K562 (cell line): ENCODE measurements around the gene CLSTN2. TPM values are rescaled to one million over a fixed set of nuclear protein-coding genes. Genes with fewer than 3 reads are reported as not detected.

Experiments
- ATAC-seq: fragments of 200-7000 bp; cut with Tn5 transposase; 3 replicates; pipeline ENCODE4 v1.9.1; 2020; ENCODE audit warnings: moderate library complexity
- BruUV-seq: library from RNA; stranded (reverse); fragments of 400-500 nt; replicated peaks from 2 replicates; lab custom pipeline; 2021; lab: Mats Ljungman, UMichigan
- CTCF ChIA-PET: fragments of 300-600 bp; formaldehyde crosslinking; extraction: SDS; loops from one replicate; lab custom pipeline; 2021; ENCODE audit warnings: low intra/inter-chr PET ratio; lab: Yijun Ruan, JAX
- POLR2A ChIA-PET: fragments of 300-600, 350-650 bp; sonication (Branson Sonifier 250); formaldehyde crosslinking; extraction: SDS; loops from one replicate; lab custom pipeline; 2021; ENCODE audit warnings: antibody characterized with exemption, inconsistent platforms; lab: Yijun Ruan, JAX
- DNase-seq, 4 experiments: peaks; one replicate each; pipeline versions ENCODE4 v3.0.0 to v3.0.0-alpha.2; 2011 to 2018; ENCODE audit warnings: low spot score in 3 of 4, mixed read lengths in 3 of 4; ENCODE audit errors: extremely low read depth in 1 of 4
- FAIRE-seq: peaks from 2 replicates; lab custom pipeline; 2011; peaks lifted over from hg19 to GRCh38; lab: Jason Lieb, UNC
- H2AFZ ChIP-seq: 2 replicates; pipeline ENCODE4 v1.6.0; 2011; ENCODE audit warnings: low read depth, low read length, control low read depth, inconsistent platforms
- H3K27ac ChIP-seq: fragments of 200-600 bp; 3 replicates; pipeline ENCODE4 v1.8.0; 2011; ENCODE audit warnings: low read depth, mild to moderate bottlenecking, control low read depth, inconsistent platforms, low read length, moderate library complexity, mixed read lengths; ENCODE audit errors: extremely low read depth
- H3K27me3 ChIP-seq, 2 experiments: fragments of 300-600 bp in 1 of 2; 2 replicates in 1 of 2; 3 replicates in 1 of 2; pipeline versions ENCODE4 v1.6.0 to v1.8.0; 2011; ENCODE audit warnings: inconsistent platforms in 2 of 2, low read length in 2 of 2, mild to moderate bottlenecking in 1 of 2, mixed read lengths in 1 of 2, moderate library complexity in 1 of 2; ENCODE audit not compliant: control insufficient read depth in 2 of 2, insufficient read depth in 2 of 2
- H3K36me3 ChIP-seq: fragments of 300-600 bp; 3 replicates; pipeline ENCODE4 v1.8.0; 2011; ENCODE audit warnings: mild to moderate bottlenecking, low read length, inconsistent platforms; ENCODE audit not compliant: control insufficient read depth, insufficient read depth
- H3K4me1 ChIP-seq, 2 experiments: fragments of 200-600 bp in 1 of 2; replicated peaks in 1 of 2; 2 replicates in 1 of 2; 3 replicates in 1 of 2; pipeline versions ENCODE4 v1.5.1 to v1.8.0; 2011; ENCODE audit warnings: inconsistent platforms in 2 of 2, low read length in 2 of 2, mild to moderate bottlenecking in 1 of 2, mixed read lengths in 1 of 2, moderate library complexity in 1 of 2; ENCODE audit not compliant: control insufficient read depth in 2 of 2, insufficient read depth in 2 of 2
- H3K4me2 ChIP-seq: 2 replicates; pipeline ENCODE4 v1.6.1; 2011; ENCODE audit warnings: low read length, control low read depth, inconsistent platforms, mixed read lengths; ENCODE audit not compliant: insufficient read depth
- H3K4me3 ChIP-seq: fragments of 200-600 bp; sonication (generic), shearing (Covaris generic); 2 replicates; pipeline ENCODE4 v1.5.1; 2016; ENCODE audit warnings: control low read depth, inconsistent platforms
- H3K79me2 ChIP-seq: fragments of 200-600 bp; 3 replicates; pipeline ENCODE4 v1.8.0; 2011; ENCODE audit warnings: low read length, inconsistent platforms; ENCODE audit not compliant: control insufficient read depth, insufficient read depth
- H3K9ac ChIP-seq, 2 experiments: 2 replicates each; pipeline versions ENCODE4 v1.6.0 to v1.6.1; 2011; ENCODE audit warnings: low read depth in 2 of 2, low read length in 2 of 2, control low read depth in 1 of 2, inconsistent platforms in 1 of 2, mild to moderate bottlenecking in 1 of 2, mixed read lengths in 1 of 2; ENCODE audit not compliant: insufficient read depth in 1 of 2
- H3K9me1 ChIP-seq: one replicate; pipeline ENCODE4 v1.6.0; 2011; ENCODE audit warnings: inconsistent platforms, mild to moderate bottlenecking, low read length, moderate library complexity; ENCODE audit not compliant: control insufficient read depth, insufficient read depth
- H3K9me3 ChIP-seq: replicated peaks from 2 replicates; pipeline ENCODE4 v1.5.1; 2011; ENCODE audit warnings: low read depth, low read length, inconsistent platforms; ENCODE audit not compliant: control insufficient read depth, insufficient read depth
- H4K20me1 ChIP-seq: replicated peaks from 2 replicates; pipeline ENCODE4 v1.6.1; 2011; ENCODE audit warnings: low read length, inconsistent platforms, mixed read lengths; ENCODE audit not compliant: control insufficient read depth, insufficient read depth
- CBX3 ChIP-seq, 2 experiments: IDR thresholded peaks; 1 replicate in 1 of 2; 2 replicates in 1 of 2; pipeline ENCODE4 v1.6.1; 2012; ENCODE audit warnings: inconsistent platforms in 2 of 2, low read length in 2 of 2, borderline replicate concordance in 1 of 2, control low read depth in 1 of 2
- PCBP1 ChIP-seq: fragments of 200-400 bp; formaldehyde crosslinking; IDR thresholded peaks from 2 replicates; pipeline ENCODE4 v1.6.1; 2018; ENCODE audit warnings: mild to moderate bottlenecking, low read depth, low read length; ENCODE audit not compliant: poor library complexity, severe bottlenecking
- ZFPM2 ChIP-seq: fragments of 250-450 bp; sonication (Bioruptor Pico); IDR thresholded peaks from 2 replicates; pipeline ENCODE4 v1.5.1; 2022; ENCODE audit warnings: mild to moderate bottlenecking
- ZNF431 ChIP-seq: sonication (generic); formaldehyde crosslinking; IDR thresholded peaks from 2 replicates; pipeline ENCODE4 v1.8.0; 2022; ENCODE audit warnings: mild to moderate bottlenecking, missing genetic modification reagents
- ZNF436 ChIP-seq: fragments of 250-450, 450-650 bp; sonication (Bioruptor Pico); formaldehyde crosslinking; IDR thresholded peaks from 2 replicates; pipeline ENCODE4 v1.7.0; 2020; ENCODE audit warnings: mild to moderate bottlenecking
- ZNF589 ChIP-seq: fragments of 200-800 bp; sonication (Bioruptor generic); IDR thresholded peaks from 2 replicates; pipeline ENCODE4 v1.6.1; 2016; ENCODE audit warnings: low read depth, missing genetic modification characterization, missing compliant biosample characterization
- in situ Hi-C: fragments of 300-500 bp; cut with MboI; formaldehyde crosslinking; loops from 4 replicates; pipeline ENCODE4 v1.15.0; 2018; ENCODE audit warnings: inconsistent platforms, mixed read lengths
- intact Hi-C: fragments of 100-400 bp; cut with micrococcal nuclease; formaldehyde crosslinking; loops from 2 replicates; pipeline ENCODE4 v1.14.2; 2022
- polyA plus RNA-seq, 8 experiments: library from polyadenylated mRNA; depleted of rRNA in 4 of 8; stranded (reverse) in 5 of 8; unstranded in 3 of 8; fragments of >200 nt; fragmentation: Nextera tagmentation in 2 of 8; fragmentation: Illumina TruSeq in 1 of 8; extraction: Ambion mirVana in 2 of 8; extraction: Trizol in 1 of 8; gene quantifications; 2 replicates each; pipeline versions ENCODE4 v1.2.1 to v1.2.3, GENCODE V29; 2011 to 2014; ENCODE audit warnings: inconsistent platforms in 1 of 8, missing spikeins in 1 of 8
- total RNA-seq, 7 experiments: library from RNA; depleted of rRNA in 6 of 7; stranded (reverse); fragments of >200 nt in 6 of 7; fragmentation: Illumina TruSeq in 2 of 7; extraction: Trizol in 2 of 7; gene quantifications; 2 replicates each; pipeline versions ENCODE4 v1.2.1 to v1.2.3, GENCODE V29; 2011 to 2021; ENCODE audit warnings: low replicate concordance in 1 of 7
- TF ChIP-seq, protein P1 (sequence below): fragments of 450-650 bp; conservative IDR thresholded peaks from 2 replicates; pipeline ENCODE4 v1.6.1; 2016; ENCODE audit warnings: missing genetic modification characterization, low read depth, mild to moderate bottlenecking, control low read depth, missing compliant biosample characterization
- TF ChIP-seq, protein P2 (sequence below): sonication (generic); formaldehyde crosslinking; IDR thresholded peaks from 2 replicates; pipeline ENCODE4 v1.9.0; 2022; ENCODE audit warnings: mild to moderate bottlenecking, missing genetic modification reagents

Gene CLSTN2
- total and polyA plus RNA-seq, 9 of the 15 experiments (the other 6 are each of a cell fraction or from before 2014, with no cell fraction given): 0.02 to 0.04 (median 0.04) TPM; not detected in 6

DNA sequence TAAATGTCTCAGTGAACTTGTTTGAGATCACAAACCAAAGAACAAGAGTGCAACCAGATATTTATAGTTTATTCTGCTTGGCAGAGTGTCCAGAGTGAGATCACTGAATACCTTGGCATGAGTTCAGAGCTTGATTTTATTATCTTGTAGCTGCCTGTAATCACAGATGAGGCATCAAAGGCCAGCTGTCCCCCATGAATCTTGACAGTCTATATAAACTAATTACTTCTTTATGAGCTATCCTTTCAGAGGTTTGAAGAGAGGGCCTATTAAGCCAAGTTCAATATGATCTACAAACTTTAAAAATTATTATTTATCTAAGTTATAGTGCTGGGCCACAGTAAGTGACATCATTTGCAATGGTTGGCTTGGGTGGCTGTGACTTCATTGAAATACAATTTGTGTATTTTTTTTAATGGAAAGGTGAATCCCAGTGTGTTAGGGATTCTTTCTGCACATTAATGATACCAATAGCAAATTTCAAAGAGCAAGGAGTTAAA, 251.5 kb downstream of the CLSTN2 start:
- Histone ChIP-seq H3K79me2 (no peaks in the 10 kb centered on the region), H3K4me3 (no peak overlapping the region), H3K9me3 (no peaks in the 10 kb centered on the region), H3K4me1 (no peaks in the 10 kb centered on the region), H2AFZ (no peak overlapping the region), H4K20me1 (no peaks in the 10 kb centered on the region), H3K36me3 (no peaks in the 10 kb centered on the region), H3K9ac (no peak overlapping the region), H3K27ac (no peak overlapping the region), H3K4me2 (no peak overlapping the region), H3K9me1 (no peaks in the 10 kb centered on the region), H3K27me3 (no peaks in the 10 kb centered on the region)
- in situ Hi-C loops: no loop called here
- POLR2A ChIA-PET: no interaction called here
- ATAC-seq (no peak), DNase-seq (no peak), FAIRE-seq (no peak)
- intact Hi-C loops: no loop called here
- CTCF ChIA-PET: no interaction called here
- TF ChIP-seq ZFPM2 (CRISPR knock-in tag) (no peak), ZNF431 (no peak), PCBP1 (no peak), ZNF436 (CRISPR knock-in tag) (no peak), ZNF589 (CRISPR knock-in tag) (no peak), CBX3 (IDR thresholded peaks at IDR 0.05; ENCODE audit: borderline replicate concordance in 1 of 2, low read length in 2 of 2) (no peak)
- TF ChIP-seq, protein P1, sequence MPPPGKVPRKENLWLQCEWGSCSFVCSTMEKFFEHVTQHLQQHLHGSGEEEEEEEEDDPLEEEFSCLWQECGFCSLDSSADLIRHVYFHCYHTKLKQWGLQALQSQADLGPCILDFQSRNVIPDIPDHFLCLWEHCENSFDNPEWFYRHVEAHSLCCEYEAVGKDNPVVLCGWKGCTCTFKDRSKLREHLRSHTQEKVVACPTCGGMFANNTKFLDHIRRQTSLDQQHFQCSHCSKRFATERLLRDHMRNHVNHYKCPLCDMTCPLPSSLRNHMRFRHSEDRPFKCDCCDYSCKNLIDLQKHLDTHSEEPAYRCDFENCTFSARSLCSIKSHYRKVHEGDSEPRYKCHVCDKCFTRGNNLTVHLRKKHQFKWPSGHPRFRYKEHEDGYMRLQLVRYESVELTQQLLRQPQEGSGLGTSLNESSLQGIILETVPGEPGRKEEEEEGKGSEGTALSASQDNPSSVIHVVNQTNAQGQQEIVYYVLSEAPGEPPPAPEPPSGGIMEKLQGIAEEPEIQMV (tag): no peak
- TF ChIP-seq, protein P2, sequence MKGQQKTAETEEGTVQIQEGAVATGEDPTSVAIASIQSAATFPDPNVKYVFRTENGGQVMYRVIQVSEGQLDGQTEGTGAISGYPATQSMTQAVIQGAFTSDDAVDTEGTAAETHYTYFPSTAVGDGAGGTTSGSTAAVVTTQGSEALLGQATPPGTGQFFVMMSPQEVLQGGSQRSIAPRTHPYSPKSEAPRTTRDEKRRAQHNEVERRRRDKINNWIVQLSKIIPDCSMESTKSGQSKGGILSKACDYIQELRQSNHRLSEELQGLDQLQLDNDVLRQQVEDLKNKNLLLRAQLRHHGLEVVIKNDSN (CRISPR knock-in tag): no peak
- BruUV-seq: no TSS peak
